RWPE2 (cell line): ENCODE results near the gene MIB1.

Source experiments
- ATAC-seq: fragments of 200-7000 bp; cut with Tn5 transposase; 3 replicates; pipeline ENCODE4 v1.9.1; 2021; ENCODE audit warnings: low read depth
- DNase-seq: peaks from one replicate; pipeline ENCODE4 v3.0.0-alpha.2; 2020; ENCODE audit warnings: low spot score
- H3K27ac ChIP-seq: fragments of 450-650 bp; 2 replicates; pipeline ENCODE4 v1.5.1; 2017; ENCODE audit warnings: mild to moderate bottlenecking; ENCODE audit not compliant: poor library complexity, severe bottlenecking
- H3K27me3 ChIP-seq: fragments of 250-450 bp; sonication (Bioruptor Pico); 2 replicates; pipeline ENCODE4 v1.5.1; 2021; ENCODE audit warnings: mild to moderate bottlenecking, moderate library complexity; ENCODE audit not compliant: insufficient read depth, poor library complexity, severe bottlenecking
- H3K36me3 ChIP-seq: fragments of 250-450 bp; sonication (Bioruptor Pico); 2 replicates; pipeline ENCODE4 v1.5.1; 2020; ENCODE audit warnings: low read depth, mild to moderate bottlenecking, moderate library complexity
- H3K4me1 ChIP-seq: fragments of 250-450 bp; sonication (Bioruptor Pico); 2 replicates; pipeline ENCODE4 v1.5.1; 2021; ENCODE audit warnings: mild to moderate bottlenecking, moderate library complexity; ENCODE audit not compliant: insufficient read depth, poor library complexity, severe bottlenecking
- H3K4me3 ChIP-seq: fragments of 250-450 bp; sonication (Bioruptor Pico); 2 replicates; pipeline ENCODE4 v1.5.1; 2021; ENCODE audit warnings: mild to moderate bottlenecking, moderate library complexity; ENCODE audit not compliant: severe bottlenecking
- H3K9me3 ChIP-seq: fragments of 250-450 bp; sonication (Bioruptor Pico); 2 replicates; pipeline ENCODE4 v1.5.1; 2021; ENCODE audit warnings: mild to moderate bottlenecking, moderate library complexity; ENCODE audit not compliant: severe bottlenecking
- TF ChIP-seq, protein P1 (sequence below): fragments of 450-650 bp; IDR thresholded peaks from one replicate; pipeline ENCODE4 v1.5.1; 2017; ENCODE audit warnings: mild to moderate bottlenecking, moderate library complexity; ENCODE audit not compliant: poor library complexity, severe bottlenecking

The MIB1 gene

DNA sequence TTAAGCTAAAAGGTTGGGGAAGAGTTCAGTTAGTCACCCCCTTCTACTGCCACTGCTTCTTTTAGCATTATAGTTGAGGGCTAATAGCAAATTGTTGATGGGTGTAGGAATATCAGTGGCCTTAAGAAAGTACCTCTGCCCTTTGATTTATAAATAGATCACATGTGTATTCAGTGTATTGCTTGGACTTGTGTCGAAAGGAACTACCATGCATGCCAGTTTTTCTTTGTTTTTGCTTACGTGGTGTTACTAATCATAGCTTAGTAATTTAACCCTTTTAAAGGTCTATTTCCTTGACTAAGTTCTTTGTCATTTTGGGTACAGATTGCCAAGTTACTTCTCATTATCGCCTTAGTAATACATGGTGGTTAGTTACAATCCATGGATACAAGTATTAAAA lies 85.6 kb downstream of the MIB1 start:
- no peaks in the 10 kb centered on the region for H3K27me3 ChIP-seq
- H3K4me3 ChIP-seq, result no peak overlapping the region
- H3K36me3 ChIP-seq, result peaks cover 31% of the 10 kb centered on the region
- ATAC-seq (peak; percentile 87), DNase-seq (no peak)
- H3K27ac ChIP-seq, result no peak overlapping the region
- H3K4me1 ChIP-seq, result peaks cover 13% of the 10 kb centered on the region
- no peaks in the 10 kb centered on the region for H3K9me3 ChIP-seq
- TF ChIP-seq, protein P1, sequence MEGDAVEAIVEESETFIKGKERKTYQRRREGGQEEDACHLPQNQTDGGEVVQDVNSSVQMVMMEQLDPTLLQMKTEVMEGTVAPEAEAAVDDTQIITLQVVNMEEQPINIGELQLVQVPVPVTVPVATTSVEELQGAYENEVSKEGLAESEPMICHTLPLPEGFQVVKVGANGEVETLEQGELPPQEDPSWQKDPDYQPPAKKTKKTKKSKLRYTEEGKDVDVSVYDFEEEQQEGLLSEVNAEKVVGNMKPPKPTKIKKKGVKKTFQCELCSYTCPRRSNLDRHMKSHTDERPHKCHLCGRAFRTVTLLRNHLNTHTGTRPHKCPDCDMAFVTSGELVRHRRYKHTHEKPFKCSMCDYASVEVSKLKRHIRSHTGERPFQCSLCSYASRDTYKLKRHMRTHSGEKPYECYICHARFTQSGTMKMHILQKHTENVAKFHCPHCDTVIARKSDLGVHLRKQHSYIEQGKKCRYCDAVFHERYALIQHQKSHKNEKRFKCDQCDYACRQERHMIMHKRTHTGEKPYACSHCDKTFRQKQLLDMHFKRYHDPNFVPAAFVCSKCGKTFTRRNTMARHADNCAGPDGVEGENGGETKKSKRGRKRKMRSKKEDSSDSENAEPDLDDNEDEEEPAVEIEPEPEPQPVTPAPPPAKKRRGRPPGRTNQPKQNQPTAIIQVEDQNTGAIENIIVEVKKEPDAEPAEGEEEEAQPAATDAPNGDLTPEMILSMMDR, result no peak

DNA sequence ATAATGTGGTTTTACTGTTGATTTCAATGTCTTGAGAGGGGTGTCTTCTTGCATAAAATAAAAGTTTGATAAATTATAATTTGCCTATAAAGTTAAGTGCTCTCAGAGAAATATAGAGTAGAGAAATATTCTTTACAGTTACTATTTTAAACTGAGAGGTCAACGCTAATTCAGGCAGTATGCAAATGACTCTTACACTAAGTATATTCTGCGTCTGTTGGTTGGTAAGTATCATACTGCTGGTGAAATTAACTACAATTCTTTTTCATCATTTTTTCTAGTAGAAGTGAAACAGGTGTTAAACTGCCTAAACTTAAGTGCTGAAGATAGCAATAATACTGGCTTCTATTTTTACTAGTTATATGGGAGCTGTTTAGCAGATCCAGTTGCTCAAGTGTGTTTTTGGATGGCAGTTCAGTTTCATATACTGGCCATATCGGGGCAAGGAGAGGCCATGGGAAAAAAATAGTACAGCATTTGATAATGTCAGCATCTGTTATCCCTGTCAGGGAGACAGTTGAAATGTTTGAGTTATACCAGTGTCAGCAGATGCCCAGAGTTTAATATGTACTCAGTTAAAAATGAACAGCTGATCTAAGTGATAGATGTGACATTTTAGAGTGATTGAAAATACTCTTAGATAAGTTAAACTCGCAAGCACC lies 86.2 kb downstream of the MIB1 start:
- no peak overlapping the region for H3K4me3 ChIP-seq
- H3K9me3 ChIP-seq, result no peaks in the 10 kb centered on the region
- TF ChIP-seq, protein P1, result no peak
- H3K4me1 ChIP-seq, result peaks cover 13% of the 10 kb centered on the region
- ATAC-seq, result no peak
- H3K27ac ChIP-seq, result no peak overlapping the region
- no peak for DNase-seq
- peaks cover 30% of the 10 kb centered on the region for H3K36me3 ChIP-seq
- no peaks in the 10 kb centered on the region for H3K27me3 ChIP-seq

DNA sequence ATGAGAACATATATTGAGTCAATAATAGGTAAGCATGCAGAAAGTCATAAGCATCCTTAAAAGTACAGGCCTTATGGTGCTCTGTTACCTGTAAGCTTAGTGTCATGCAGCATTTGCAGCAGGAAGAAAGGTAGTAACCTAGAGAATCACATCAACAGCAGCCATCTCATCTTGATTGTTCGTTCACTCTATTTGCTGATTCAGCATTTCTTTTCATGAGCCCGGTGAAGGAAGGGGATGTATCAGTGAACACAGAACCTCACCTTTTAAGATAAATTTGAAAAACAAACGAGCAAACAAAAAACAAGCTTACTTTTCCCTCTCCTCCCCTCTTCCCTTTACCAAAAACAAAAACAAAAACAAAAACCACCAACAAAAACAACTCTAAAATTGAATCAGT lies 89.9 kb downstream of the MIB1 start:
- Histone ChIP-seq H3K27ac (no peak overlapping the region), H3K4me1 (peaks cover 11% of the 10 kb centered on the region), H3K4me3 (no peak overlapping the region), H3K36me3 (peaks cover under 1% of the 10 kb centered on the region; the same call in 1 of the 2 replicates), H3K9me3 (no peaks in the 10 kb centered on the region), H3K27me3 (no peaks in the 10 kb centered on the region)
- TF ChIP-seq, protein P1, result no peak
- ATAC-seq (no peak), DNase-seq (no peak)

DNA sequence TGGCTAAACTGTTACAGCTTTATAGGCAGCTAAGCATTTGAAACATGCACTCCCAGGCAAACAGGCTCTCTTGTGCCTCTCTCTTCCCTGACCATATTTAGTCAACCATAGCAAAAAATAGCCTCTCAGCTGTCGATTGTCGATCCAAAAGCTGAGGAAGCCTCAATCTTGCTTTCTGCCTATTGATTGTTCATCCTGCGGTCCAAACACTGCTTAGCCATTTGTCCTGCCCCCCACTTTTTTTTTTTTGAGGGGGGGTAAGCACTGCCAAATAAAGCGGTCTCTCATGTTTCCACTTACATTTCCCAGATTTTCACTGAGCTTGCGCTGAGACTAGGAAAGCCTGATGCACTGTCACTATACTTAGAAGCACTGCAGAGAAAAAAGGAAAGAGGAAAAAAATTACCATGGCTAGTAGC lies 90.8 kb downstream of the MIB1 start:
- Histone ChIP-seq H3K4me1 (peaks cover 2% of the 10 kb centered on the region), H3K27ac (no peak overlapping the region), H3K9me3 (no peaks in the 10 kb centered on the region), H3K27me3 (no peaks in the 10 kb centered on the region), H3K36me3 (no peaks in the 10 kb centered on the region; the same call in 1 of the 2 replicates), H3K4me3 (no peak overlapping the region)
- ATAC-seq (no peak), DNase-seq (no peak)
- TF ChIP-seq, protein P1, result no peak

DNA sequence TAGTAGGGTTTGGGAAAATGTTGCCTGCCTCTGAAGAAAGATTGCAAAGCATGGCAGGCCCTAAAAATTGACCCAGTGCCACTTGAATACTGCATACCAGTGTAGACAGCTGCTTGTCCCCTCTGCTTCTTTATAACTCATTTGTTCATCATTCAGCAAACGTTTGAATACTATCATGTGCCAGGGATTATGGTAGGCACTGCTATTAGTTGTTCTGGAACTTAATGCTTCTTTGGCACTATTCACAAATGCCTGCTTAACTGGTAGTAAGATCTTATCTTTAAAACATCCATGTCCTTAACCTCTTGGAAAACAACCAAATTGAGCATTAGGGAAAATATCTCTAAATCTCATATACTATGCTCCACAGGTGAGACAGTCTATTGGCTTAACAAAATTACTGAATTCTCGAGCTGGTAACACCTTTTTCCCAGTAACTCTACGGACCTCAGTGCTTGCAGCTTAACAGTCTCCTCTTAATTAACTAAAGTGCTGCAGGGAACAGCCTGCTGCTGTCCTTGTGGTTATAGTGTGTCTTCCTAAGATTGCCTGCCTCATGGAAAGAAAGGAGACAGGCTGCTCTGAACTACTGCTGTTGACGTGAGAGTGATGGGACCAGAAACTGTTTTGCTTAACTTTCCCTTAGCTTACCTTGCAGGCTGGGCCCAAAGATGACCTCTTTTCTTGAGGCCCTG lies 93.2 kb downstream of the MIB1 start:
- ATAC-seq (no peak), DNase-seq (no peak)
- no peaks in the 10 kb centered on the region for H3K9me3 ChIP-seq
- no peaks in the 10 kb centered on the region for H3K27me3 ChIP-seq
- H3K27ac ChIP-seq, result no peak overlapping the region
- TF ChIP-seq, protein P1, result no peak
- H3K4me3 ChIP-seq, result no peak overlapping the region
- no peaks in the 10 kb centered on the region for H3K4me1 ChIP-seq
- peaks cover 11% of the 10 kb centered on the region for H3K36me3 ChIP-seq
